H1 (cell line): ENCODE data around the gene C3. TPM values are rescaled to one million over a fixed set of nuclear protein-coding genes. Genes with fewer than 3 reads are reported as not detected.

Experiments used
- CTCF ChIA-PET: fragments of 300-600 bp; sonication (Branson Sonifier 250); formaldehyde crosslinking; loops from one replicate; lab custom pipeline; 2021; ENCODE audit not compliant: partially characterized antibody; lab: Charles Lee
- POLR2A ChIA-PET: fragments of 300-600 bp; sonication (Branson Sonifier 250); formaldehyde crosslinking; loops from one replicate; lab custom pipeline; 2021; ENCODE audit warnings: inconsistent platforms; ENCODE audit not compliant: partially characterized antibody; lab: Charles Lee
- DNase-seq, 2 experiments: peaks; one replicate each; pipeline versions ENCODE4 v3.0.0 to v3.0.0-alpha.2; 2010 to 2022; ENCODE audit warnings: low spot score in 2 of 2, low read depth in 1 of 2, mixed read lengths in 1 of 2
- FAIRE-seq: peaks from 2 replicates; lab custom pipeline; 2011; peaks lifted over from hg19 to GRCh38; lab: Jason Lieb, UNC
- H2AFZ ChIP-seq: 2 replicates; pipeline ENCODE4 v1.8.1; 2012; ENCODE audit warnings: low read length, inconsistent platforms
- H2AK5ac ChIP-seq: 2 replicates; pipeline ENCODE4 v1.6.1; 2013; ENCODE audit warnings: low read depth, low read length
- H2BK120ac ChIP-seq: replicated peaks from 2 replicates; pipeline ENCODE3; 2013; ENCODE audit warnings: low read depth, low read length, inconsistent platforms
- H2BK12ac ChIP-seq: 2 replicates; pipeline ENCODE4 v1.6.1; 2013; ENCODE audit warnings: low read depth, low read length
- H2BK15ac ChIP-seq: 2 replicates; pipeline ENCODE4 v1.6.1; 2013; ENCODE audit warnings: low read length
- H2BK20ac ChIP-seq: 2 replicates; pipeline ENCODE4 v1.6.1; 2013; ENCODE audit warnings: low read length
- H2BK5ac ChIP-seq: 2 replicates; pipeline ENCODE4 v1.6.1; 2013; ENCODE audit warnings: low read depth, low read length
- H3K14ac ChIP-seq: 2 replicates; pipeline ENCODE4 v1.6.1; 2013; ENCODE audit warnings: inconsistent platforms; ENCODE audit not compliant: insufficient read length
- H3K18ac ChIP-seq: 2 replicates; pipeline ENCODE4 v1.6.1; 2013; ENCODE audit warnings: low read length; ENCODE audit errors: extremely low read depth
- H3K23ac ChIP-seq: 2 replicates; pipeline ENCODE4 v1.6.1; 2013; ENCODE audit warnings: inconsistent platforms; ENCODE audit not compliant: insufficient read length
- H3K23me2 ChIP-seq: 2 replicates; pipeline ENCODE4 v1.6.1; 2013; ENCODE audit warnings: low read depth, low read length
- H3K27ac ChIP-seq: 2 replicates; pipeline ENCODE4 v1.6.1; 2011; ENCODE audit warnings: low read depth, low read length, inconsistent platforms
- H3K27me3 ChIP-seq, 4 experiments: replicated peaks in 1 of 4; 1 replicate in 1 of 4; 2 replicates in 3 of 4; pipeline versions ENCODE4 v1.6.1 to v1.8.1; 2011 to 2013; ENCODE audit warnings: low read length in 3 of 4, mild to moderate bottlenecking in 3 of 4, inconsistent platforms in 2 of 4, mixed read lengths in 2 of 4, moderate library complexity in 1 of 4; ENCODE audit not compliant: control insufficient read depth in 3 of 4, insufficient read depth in 3 of 4; ENCODE audit errors: extremely low read depth in 1 of 4
- H3K36me3 ChIP-seq, 4 experiments: 2 replicates each; pipeline versions ENCODE4 v1.6.1 to v1.8.1; 2011 to 2013; ENCODE audit warnings: mild to moderate bottlenecking in 4 of 4, low read length in 3 of 4, moderate library complexity in 2 of 4, control low read depth in 1 of 4, inconsistent platforms in 1 of 4; ENCODE audit not compliant: insufficient read depth in 4 of 4, control insufficient read depth in 2 of 4
- H3K4ac ChIP-seq: replicated peaks from 2 replicates; pipeline ENCODE3; 2013; ENCODE audit warnings: low read length, low read depth, mixed read lengths, inconsistent platforms; ENCODE audit not compliant: insufficient read length
- H3K4me1 ChIP-seq, 4 experiments: replicated peaks in 1 of 4; 1 replicate in 1 of 4; 2 replicates in 3 of 4; pipeline versions ENCODE4 v1.6.1 to v1.8.1; 2011 to 2013; ENCODE audit warnings: low read length in 3 of 4, inconsistent platforms in 2 of 4, mixed read lengths in 1 of 4; ENCODE audit not compliant: insufficient read depth in 4 of 4, control insufficient read depth in 3 of 4
- H3K4me2 ChIP-seq, 2 experiments: 2 replicates each; pipeline versions ENCODE4 v1.6.1 to v1.8.1; 2011 to 2013; ENCODE audit warnings: low read depth in 2 of 2, low read length in 2 of 2, control low read depth in 1 of 2, inconsistent platforms in 1 of 2, mild to moderate bottlenecking in 1 of 2; ENCODE audit not compliant: insufficient read depth in 1 of 2
- H3K4me3 ChIP-seq, 4 experiments: fragments of 200-600, 300-600 bp in 1 of 4; sonication (generic), shearing (Covaris generic), sonication (Bioruptor Twin) in 1 of 4; 2 replicates each; pipeline versions ENCODE4 v1.5.1 to v1.8.1; 2011 to 2016; ENCODE audit warnings: low read length in 4 of 4, low read depth in 3 of 4, control low read depth in 2 of 4, inconsistent platforms in 2 of 4, mild to moderate bottlenecking in 2 of 4, mixed read lengths in 1 of 4, moderate library complexity in 1 of 4; ENCODE audit not compliant: insufficient read depth in 2 of 4; ENCODE audit errors: extremely low read depth in 1 of 4
- H3K56ac ChIP-seq: replicated peaks from 2 replicates; pipeline ENCODE3; 2013; ENCODE audit warnings: low read depth, mild to moderate bottlenecking, mixed read lengths, low read length, inconsistent platforms; ENCODE audit not compliant: insufficient read length
- H3K79me1 ChIP-seq: 2 replicates; pipeline ENCODE4 v1.6.1; 2013; ENCODE audit warnings: low read depth, low read length, control low read depth
- H3K79me2 ChIP-seq, 2 experiments: 2 replicates each; pipeline versions ENCODE4 v1.6.1 to v1.8.1; 2012 to 2013; ENCODE audit warnings: low read length in 2 of 2, mild to moderate bottlenecking in 2 of 2, inconsistent platforms in 1 of 2; ENCODE audit not compliant: insufficient read depth in 2 of 2, control insufficient read depth in 1 of 2
- H3K9ac ChIP-seq, 4 experiments: replicated peaks in 1 of 4; 1 replicate in 1 of 4; 2 replicates in 3 of 4; pipeline versions ENCODE4 v1.6.1 to v1.8.1; 2011 to 2013; ENCODE audit warnings: low read depth in 3 of 4, low read length in 3 of 4, control low read depth in 2 of 4, mild to moderate bottlenecking in 2 of 4, moderate library complexity in 2 of 4, inconsistent platforms in 1 of 4; ENCODE audit errors: extremely low read depth in 1 of 4
- H3K9me3 ChIP-seq, 2 experiments: 2 replicates each; pipeline versions ENCODE4 v1.6.1 to v1.8.1; 2012 to 2013; ENCODE audit warnings: mild to moderate bottlenecking in 2 of 2, moderate library complexity in 2 of 2, control low read depth in 1 of 2, inconsistent platforms in 1 of 2, low read depth in 1 of 2, low read length in 1 of 2, mixed read lengths in 1 of 2; ENCODE audit not compliant: insufficient read depth in 2 of 2
- H4K20me1 ChIP-seq, 2 experiments: replicated peaks in 1 of 2; 2 replicates each; pipeline versions ENCODE3 to v1.8.1; 2011 to 2013; ENCODE audit warnings: inconsistent platforms in 2 of 2, low read length in 2 of 2, mild to moderate bottlenecking in 1 of 2; ENCODE audit not compliant: insufficient read depth in 2 of 2, control insufficient read depth in 1 of 2
- H4K5ac ChIP-seq: 2 replicates; pipeline ENCODE4 v1.6.1; 2013; ENCODE audit warnings: low read length, low read depth, mixed read lengths, inconsistent platforms; ENCODE audit not compliant: insufficient read length
- H4K8ac ChIP-seq: 2 replicates; pipeline ENCODE4 v1.8.0; 2013; ENCODE audit warnings: mild to moderate bottlenecking, moderate library complexity, low read length, inconsistent platforms; ENCODE audit not compliant: insufficient read depth; ENCODE audit errors: extremely low read depth
- H4K91ac ChIP-seq: replicated peaks from 2 replicates; pipeline ENCODE3; 2013; ENCODE audit warnings: low read length, mixed read lengths, inconsistent platforms; ENCODE audit not compliant: insufficient read length
- CEBPB ChIP-seq: IDR thresholded peaks from 2 replicates; pipeline ENCODE4 v1.6.1; 2012; ENCODE audit warnings: low read depth, low read length
- CTCF ChIP-seq, 3 experiments: IDR thresholded peaks; 1 replicate in 2 of 3; 2 replicates in 1 of 3; pipeline versions ENCODE4 v1.5.1 to v1.6.1; 2011; ENCODE audit warnings: low read length in 3 of 3, mild to moderate bottlenecking in 3 of 3, inconsistent platforms in 2 of 3, low read depth in 1 of 3, moderate library complexity in 1 of 3; ENCODE audit not compliant: insufficient read depth in 1 of 3; ENCODE audit errors: control extremely low read depth in 1 of 3
- MAFK ChIP-seq: IDR thresholded peaks from 2 replicates; pipeline ENCODE4 v1.6.1; 2012; ENCODE audit warnings: low read depth, mild to moderate bottlenecking, improper control_type of control experiment, low read length
- RAD21 ChIP-seq, 2 experiments: IDR thresholded peaks in 1 of 2; conservative IDR thresholded peaks in 1 of 2; 2 replicates each; pipeline ENCODE4 v1.6.1; 2011; ENCODE audit warnings: low read depth in 2 of 2, low read length in 2 of 2, improper control_type of control experiment in 1 of 2, inconsistent platforms in 1 of 2, mild to moderate bottlenecking in 1 of 2, moderate library complexity in 1 of 2
- WGBS, 2 experiments: shearing (Covaris generic) in 1 of 2; methylation state at CpG; one replicate each; pipeline versions ENCODE4 v1.1.6 to v1.1.7; 2013 to 2015; ENCODE audit warnings: low lambda C conversion rate in 2 of 2, mixed read lengths in 2 of 2, inconsistent platforms in 1 of 2, low coverage in 1 of 2, missing lambda C conversion rate in 1 of 2; ENCODE audit not compliant: insufficient replicate concordance in 2 of 2, insufficient coverage in 1 of 2, insufficient read length in 1 of 2; ENCODE audit errors: extremely low coverage in 1 of 2, missing lambda C conversion rate in 1 of 2; 5-methylcytosine and 5-hydroxymethylcytosine counted together
- polyA plus RNA-seq, 7 experiments: library from polyadenylated mRNA; depleted of rRNA in 3 of 7; stranded (reverse) in 5 of 7; unstranded in 2 of 7; fragments of >200 nt in 5 of 7; fragments of 200-250 nt in 2 of 7; gene quantifications; 1 replicate in 5 of 7; 2 replicates in 1 of 7; 4 replicates in 1 of 7; pipeline versions ENCODE4 v1.2.1 to v1.2.3, GENCODE V29; 2011 to 2013; ENCODE audit warnings: missing spikeins in 2 of 7, mixed read lengths in 2 of 7
- total RNA-seq: library from RNA; stranded (reverse); fragmentation: NEBNext Ultra II Directional; extraction: Animal tissue kit (Norgen Biotek cat#: 25700); gene quantifications from 2 replicates; pipeline ENCODE4 v1.2.1, GENCODE V29; 2021

C3 gene
- total and polyA plus RNA-seq, 2 of the 8 experiments (the other 6 are each of a cell fraction or from before 2014, with no cell fraction given), result 6.4 to 12.8 TPM

GRCh38 chr19:6632002-6632621 is 88.3 kb downstream of the C3 start:
- Histone ChIP-seq H3K4me2 (no peak overlapping the region), H3K79me2 (no peaks in the 10 kb centered on the region), H2BK12ac (no peak overlapping the region), H3K23me2 (no peaks in the 10 kb centered on the region), H4K5ac (no peak overlapping the region), H3K56ac (no peak overlapping the region), H4K20me1 (no peaks in the 10 kb centered on the region), H3K4me1 (no peaks in the 10 kb centered on the region), H3K79me1 (no peaks in the 10 kb centered on the region), H3K18ac (no peak overlapping the region), H3K9ac (no peak overlapping the region), H3K36me3 (no peaks in the 10 kb centered on the region), H3K4ac (no peak overlapping the region), H4K8ac (no peak overlapping the region), H3K27ac (no peak overlapping the region), H3K4me3 (no peak overlapping the region), H2AK5ac (no peak overlapping the region), H3K27me3 (no peaks in the 10 kb centered on the region), H4K91ac (no peak overlapping the region), H3K23ac (no peak overlapping the region), H2BK120ac (no peak overlapping the region), H2BK5ac (no peak overlapping the region), H3K14ac (no peak overlapping the region), H2BK15ac (no peak overlapping the region), H3K9me3 (peaks cover 5 to 22% of the 10 kb centered on the region in 2 experiments; a peak in 3 of 4 replicates), H2AFZ (no peak overlapping the region), H2BK20ac (no peak overlapping the region)
- DNase-seq, result peak in 1 of 2 experiments; percentile 81
- TF ChIP-seq CEBPB (0 out of 2 replicates have a peak, but pooled peaks have one; percentile 28), MAFK (no peak), CTCF (IDR thresholded peaks at IDR 0.05; ENCODE audit: control extremely low read depth in 1 of 3, insufficient read depth in 1 of 3, low read depth in 1 of 3, low read length in 3 of 3) (peak in 2 of 3 experiments; percentile 70 to 79; a peak in 3 of 4 replicates), RAD21 (IDR thresholded peaks at IDR 0.05 in 1 of 2, conservative IDR thresholded peaks at IDR 0.05 in 1 of 2; ENCODE audit: low read depth in 2 of 2, low read length in 2 of 2) (peak; percentile 62 to 76)
- FAIRE-seq, result peak; percentile 63
- CTCF ChIA-PET, result interaction anchor here (0.6 to 1.8 kb wide), 21 partner anchors 12 to 1220 kb away, joined by 3 to 9 read pairs (median 3); no protein-coding TSS in a partner anchor
- POLR2A ChIA-PET, result no interaction called here
- WGBS, 2 experiments, result 54% methylated on average over 12 of the region's 12 CpGs; no CpG with 5 or more reads in 1 of the 2 experiments
